CD4-positive, alpha-beta T cell (primary cell): Measurements from ENCODE around the gene TSPAN33. TPM values are rescaled to one million over a fixed set of nuclear protein-coding genes. Genes with fewer than 3 reads are reported as not detected.

Source experiments
- ATAC-seq: fragments of 200-7000 bp; cut with Tn5 transposase; one replicate; pipeline ENCODE4 v1.10.0; 2022; ENCODE audit warnings: mild to moderate bottlenecking; ENCODE audit not compliant: poor library complexity
- CTCF ChIA-PET: fragments of 350-600 bp; sonication (Branson Sonifier 250); formaldehyde crosslinking; loops from one replicate; lab custom pipeline; 2021; ENCODE audit warnings: antibody characterized with exemption, inconsistent platforms; lab: Charles Lee
- POLR2A ChIA-PET: fragments of 350-600 bp; sonication (Branson Sonifier 250); formaldehyde crosslinking; loops from one replicate; lab custom pipeline; 2021; ENCODE audit warnings: antibody characterized with exemption, inconsistent platforms; lab: Charles Lee
- DNase-seq, 14 experiments: peaks; one replicate each; pipeline ENCODE4 v3.0.0-alpha.2; 2013 to 2020; ENCODE audit warnings: mixed read lengths in 2 of 14
- H3K27ac ChIP-seq, 2 donors: one replicate each; pipeline versions ENCODE4 v1.5.1 to v1.7.0; 2013; ENCODE audit warnings: low read length in 2 of 2, low read depth in 1 of 2, mild to moderate bottlenecking in 1 of 2
- H3K27me3 ChIP-seq, 2 experiments: 1 replicate in 1 of 2; 2 replicates in 1 of 2; pipeline versions ENCODE4 v1.6.1 to v1.7.0; 2013; ENCODE audit warnings: low read length in 2 of 2, control low read depth in 1 of 2, mild to moderate bottlenecking in 1 of 2, moderate library complexity in 1 of 2; ENCODE audit not compliant: insufficient read depth in 2 of 2, control insufficient read depth in 1 of 2
- H3K36me3 ChIP-seq: one replicate; pipeline ENCODE4 v1.6.1; 2013; ENCODE audit warnings: low read length, control low read depth; ENCODE audit not compliant: insufficient read depth
- H3K4me1 ChIP-seq: one replicate; pipeline ENCODE4 v1.6.1; 2013; ENCODE audit warnings: low read length, control low read depth; ENCODE audit not compliant: insufficient read depth
- H3K4me3 ChIP-seq: one replicate; pipeline ENCODE4 v1.5.1; 2013; ENCODE audit warnings: mild to moderate bottlenecking, low read length, moderate library complexity
- H3K9me3 ChIP-seq, 2 experiments: 1 replicate in 1 of 2; 2 replicates in 1 of 2; pipeline versions ENCODE4 v1.6.1 to v1.7.0; 2013; ENCODE audit warnings: low read length in 2 of 2, mild to moderate bottlenecking in 2 of 2, control low read depth in 1 of 2, moderate library complexity in 1 of 2; ENCODE audit not compliant: control insufficient read depth in 1 of 2, insufficient read depth in 1 of 2
- H3K27ac Mint-ChIP-seq: one replicate; pipeline ENCODE4 v1.8.0; 2020; ENCODE audit warnings: mixed read lengths
- H3K27me3 Mint-ChIP-seq: one replicate; pipeline ENCODE4 v1.8.0; 2021; ENCODE audit warnings: mixed read lengths
- H3K36me3 Mint-ChIP-seq: one replicate; pipeline ENCODE4 v1.8.0; 2021; ENCODE audit warnings: low read depth, mixed read lengths
- H3K4me1 Mint-ChIP-seq: one replicate; pipeline ENCODE4 v1.8.0; 2021; ENCODE audit warnings: low read depth, mixed read lengths
- H3K4me3 Mint-ChIP-seq: one replicate; pipeline ENCODE4 v1.8.0; 2020; ENCODE audit warnings: mild to moderate bottlenecking, mixed read lengths
- H3K9me3 Mint-ChIP-seq: one replicate; pipeline ENCODE4 v1.8.0; 2020; ENCODE audit warnings: mixed read lengths
- CTCF ChIP-seq: fragments of 200-600 bp; IDR thresholded peaks from one replicate; pipeline ENCODE4 v1.8.0; 2022; ENCODE audit warnings: antibody characterized with exemption, mild to moderate bottlenecking
- intact Hi-C, 2 experiments: fragments of 100-400 bp; cut with DNase I in 1 of 2; cut with micrococcal nuclease in 1 of 2; formaldehyde crosslinking; loops; one replicate each; pipeline versions ENCODE4 v1.15.1 to v1.9.0; 2023 to 2025; cut with DNase I, micrococcal nuclease
- total RNA-seq, 174 experiments: library from RNA in 2 of 174; stranded (reverse) in 2 of 174; gene quantifications; one replicate each; pipeline ENCODE4 v1.2.3 and lab custom pipeline; 2021 to 2026

Gene TSPAN33
- total RNA-seq, 2 experiments from 2014 or later, result 3.6 to 4.1 TPM

- Mint-ChIP-seq H3K4me3 (no peak overlapping the region), H3K9me3 (no peaks in the 10 kb centered on the region), H3K27me3 (no peaks in the 10 kb centered on the region), H3K27ac (no peak overlapping the region), H3K4me1 (no peaks in the 10 kb centered on the region), H3K36me3 (no peaks in the 10 kb centered on the region)
- Histone ChIP-seq H3K27me3 (no peaks in the 10 kb centered on the region), H3K4me3 (no peak overlapping the region), H3K27ac (no peak overlapping the region), H3K36me3 (no peaks in the 10 kb centered on the region), H3K4me1 (peaks cover 4% of the 10 kb centered on the region), H3K9me3 (peaks cover 0 to 4% of the 10 kb centered on the region in 2 experiments)
- intact Hi-C loops, result loop anchor here in 1 of 2 experiments (1.0 to 5.0 kb wide), 2 partner anchors 47 to 309 kb away; no protein-coding TSS in a partner anchor
- ChIA-PET POLR2A (no interaction called here), CTCF (interaction anchor here (0.9 to 1.3 kb wide), 2 partner anchors 15 to 28 kb away, joined by 3 to 4 read pairs; no protein-coding TSS in a partner anchor)
- no peak for TF ChIP-seq CTCF
- no peak for ATAC-seq
- DNase-seq, result no peak
Measured at GRCh38 chr7:129210989-129211312, 66.4 kb downstream of the TSPAN33 start.

- H3K4me1 Mint-ChIP-seq, result no peaks in the 10 kb centered on the region
- Histone ChIP-seq H3K36me3 (no peaks in the 10 kb centered on the region), H3K27me3 (no peaks in the 10 kb centered on the region), H3K4me1 (peaks cover 4% of the 10 kb centered on the region), H3K4me3 (no peak overlapping the region), H3K27ac (no peak overlapping the region), H3K9me3 (peaks cover 0 to 10% of the 10 kb centered on the region in 2 experiments)
- H3K9me3 Mint-ChIP-seq, result no peaks in the 10 kb centered on the region
- H3K27me3 Mint-ChIP-seq, result no peaks in the 10 kb centered on the region
- no peak overlapping the region for H3K4me3 Mint-ChIP-seq
- ATAC-seq, result no peak
- CTCF ChIA-PET, result no interaction called here
- H3K36me3 Mint-ChIP-seq, result no peaks in the 10 kb centered on the region
- no peak for TF ChIP-seq CTCF
- POLR2A ChIA-PET, result no interaction called here
- H3K27ac Mint-ChIP-seq, result no peak overlapping the region
- DNase-seq, result no peak
- intact Hi-C loops, result loop anchor here in 1 of 2 experiments (5.0 kb wide), 1 partner anchor 310 kb away; no protein-coding TSS in a partner anchor
Measured at GRCh38 chr7:129212126-129212525, 67.6 kb downstream of the TSPAN33 start.

GRCh38 chr7:129212596-129212995 is 68.1 kb downstream of the TSPAN33 start:
- H3K27me3 ChIP-seq, result no peaks in the 10 kb centered on the region
- ATAC-seq (no peak), DNase-seq (no peak)
- no peak for TF ChIP-seq CTCF
- peaks cover 4% of the 10 kb centered on the region for H3K4me1 ChIP-seq
- POLR2A ChIA-PET, result no interaction called here
- H3K36me3 ChIP-seq, result no peaks in the 10 kb centered on the region
- Mint-ChIP-seq H3K4me1 (no peaks in the 10 kb centered on the region), H3K27ac (no peak overlapping the region), H3K4me3 (no peak overlapping the region), H3K36me3 (no peaks in the 10 kb centered on the region), H3K9me3 (no peaks in the 10 kb centered on the region), H3K27me3 (no peaks in the 10 kb centered on the region)
- no peak overlapping the region for H3K27ac ChIP-seq
- H3K4me3 ChIP-seq, result no peak overlapping the region
- CTCF ChIA-PET, result no interaction called here
- intact Hi-C loops, result loop anchor here in 1 of 2 experiments (5.0 kb wide), 1 partner anchor 310 kb away; no protein-coding TSS in a partner anchor
- peaks cover 0 to 10% of the 10 kb centered on the region in 2 experiments for H3K9me3 ChIP-seq
